GM21825 (cell line): Measurements from ENCODE around the gene EVPLL.
"Not testable (repeated sequence)": the region's sequence is repeated elsewhere in the genome, so short reads cannot be mapped to it uniquely, and the experiment has no call there.

Experiments used
- ATAC-seq: cut with Tn5 transposase; IDR thresholded peaks from one replicate; pipeline ENCODE4 v1.9.1; 2021; ENCODE audit warnings: mild to moderate bottlenecking, moderate library complexity; ENCODE audit not compliant: unreplicated experiment

EVPLL gene

DNA sequence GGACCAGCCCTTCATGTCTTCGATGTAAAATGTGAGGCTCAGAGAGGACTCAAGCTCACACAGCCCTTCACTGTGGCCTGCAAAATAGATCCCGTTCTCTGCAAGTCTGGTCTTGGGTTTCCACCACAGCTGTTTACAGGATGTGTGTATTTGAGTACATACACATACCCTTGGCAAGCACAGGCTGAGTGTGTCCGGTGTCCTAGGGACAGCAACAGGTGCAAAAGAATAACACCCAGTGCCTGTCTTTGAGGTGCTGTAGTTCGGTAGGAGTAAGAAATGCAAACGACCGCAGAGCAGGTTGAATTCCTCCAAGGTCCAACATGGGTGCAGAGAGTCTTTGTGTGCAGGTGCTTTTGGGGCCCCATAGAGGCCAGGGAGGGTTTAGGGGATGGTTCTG is 44.9 kb downstream of the EVPLL start:
- not testable (repeated sequence) for ATAC-seq

- ATAC-seq, result not testable (repeated sequence)
Observed at GRCh38 chr17:18423015-18423414, 45.4 kb downstream of the EVPLL start.

GRCh38 chr17:18425593-18425992 is 48.0 kb downstream of the EVPLL start:
- ATAC-seq, result not testable (repeated sequence)

DNA sequence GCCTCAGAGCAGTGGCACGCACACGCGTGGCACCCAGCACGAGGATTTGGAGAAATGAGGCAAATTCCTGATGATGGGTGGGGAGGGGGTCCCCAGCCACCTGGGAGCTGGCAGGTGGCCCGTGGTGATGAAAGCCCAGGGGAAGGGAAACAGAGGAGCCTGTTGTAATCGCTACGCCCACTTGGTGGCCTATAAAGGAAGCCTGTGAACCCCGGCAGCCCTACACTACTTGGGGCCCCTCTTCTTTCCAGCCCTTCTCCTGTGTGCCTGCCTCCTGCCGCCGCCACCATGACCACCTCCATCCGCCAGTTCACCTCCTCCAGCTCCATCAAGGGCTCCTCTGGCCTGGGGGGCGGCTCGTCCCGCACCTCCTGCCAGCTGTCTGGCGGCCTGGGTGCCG is 49.1 kb downstream of the EVPLL start:
- not testable (repeated sequence) for ATAC-seq

DNA sequence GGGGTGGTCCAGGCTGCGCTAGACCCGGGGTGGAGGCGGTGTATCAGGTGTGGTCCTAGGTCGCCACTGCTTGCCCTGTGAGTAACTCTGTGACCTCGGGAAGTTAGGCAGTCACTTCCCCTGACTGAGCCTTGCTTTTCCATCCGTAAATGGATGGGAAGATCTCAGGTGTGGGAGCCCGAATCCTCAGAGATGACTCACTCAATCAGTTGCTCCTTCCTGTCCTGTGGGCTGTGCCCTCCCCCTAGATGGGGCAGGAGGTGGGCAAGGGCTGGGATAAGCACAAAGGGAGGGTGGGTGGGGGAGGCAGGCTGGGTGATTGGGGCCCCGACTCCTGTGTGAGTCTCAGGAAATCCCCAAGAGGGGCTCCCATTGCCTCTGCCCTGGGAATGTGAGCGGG is 54.6 kb downstream of the EVPLL start:
- ATAC-seq, result not testable (repeated sequence)
